ENCODE results near the gene WBP11. TPM values are rescaled to one million over a fixed set of nuclear protein-coding genes. Genes with fewer than 3 reads are reported as not detected.
"Not testable (repeated sequence)": the region's sequence is repeated elsewhere in the genome, so short reads cannot be mapped to it uniquely, and the experiment has no call there.

Gene WBP11
- total RNA-seq, 1 donor from 2014 or later = 117 TPM

- peaks cover 28% of the 10 kb centered on the region for H3K36me3 Mint-ChIP-seq (ENCODE audit: insufficient read depth)
- H3K27me3 Mint-ChIP-seq = no peaks in the 10 kb centered on the region
- DNase-seq (ENCODE audit: low spot score, unreplicated experiment) = peak; percentile 93
- H3K4me3 Mint-ChIP-seq (ENCODE audit: low read depth) = peak overlapping the region; percentile 96
- TF ChIP-seq CTCF (IDR thresholded peaks at IDR 0.05; ENCODE audit: unreplicated experiment) = peak; percentile 78
- peaks cover 19% of the 10 kb centered on the region for H3K9me3 Mint-ChIP-seq (ENCODE audit: low read depth)
- peak overlapping the region; percentile 98 for H3K27ac Mint-ChIP-seq
- H3K4me1 Mint-ChIP-seq (ENCODE audit: low read depth) = peaks cover 24% of the 10 kb centered on the region
Measured at GRCh38 chr12:14769969-14770495, 33.2 kb downstream of the WBP11 start.

GRCh38 chr12:14769466-14769968, 33.8 kb downstream of the WBP11 start:
- Mint-ChIP-seq H3K4me1 (ENCODE audit: low read depth) (peaks cover 20% of the 10 kb centered on the region), H3K36me3 (ENCODE audit: insufficient read depth) (peaks cover 29% of the 10 kb centered on the region), H3K27me3 (no peaks in the 10 kb centered on the region), H3K27ac (peak overlapping the region; percentile 98), H3K4me3 (ENCODE audit: low read depth) (peak overlapping the region; percentile 96), H3K9me3 (ENCODE audit: low read depth) (peaks cover 19% of the 10 kb centered on the region)
- no peak for TF ChIP-seq CTCF (IDR thresholded peaks at IDR 0.05; ENCODE audit: unreplicated experiment)
- peak; percentile 60 for DNase-seq (ENCODE audit: low spot score, unreplicated experiment)

- DNase-seq (ENCODE audit: low spot score, unreplicated experiment) = no peak
- peaks cover 29% of the 10 kb centered on the region for H3K36me3 Mint-ChIP-seq (ENCODE audit: insufficient read depth)
Measured at GRCh38 chr12:14768823-14769405, 34.4 kb downstream of the WBP11 start.

GRCh38 chr12:14767617-14768016, 35.7 kb downstream of the WBP11 start:
- Mint-ChIP-seq H3K9me3 (ENCODE audit: low read depth) (peaks cover 19% of the 10 kb centered on the region), H3K27me3 (no peaks in the 10 kb centered on the region), H3K36me3 (ENCODE audit: insufficient read depth) (peaks cover 29% of the 10 kb centered on the region), H3K4me1 (ENCODE audit: low read depth) (peaks cover 14% of the 10 kb centered on the region), H3K27ac (no peak overlapping the region), H3K4me3 (ENCODE audit: low read depth) (peak overlapping the region; percentile 7)
- no peak for TF ChIP-seq CTCF (IDR thresholded peaks at IDR 0.05; ENCODE audit: unreplicated experiment)
- no peak for DNase-seq (ENCODE audit: low spot score, unreplicated experiment)

More at GRCh38 chr12:14768823-14769405, 34.4 kb downstream of the WBP11 start:
- peaks cover 19% of the 10 kb centered on the region for H3K9me3 Mint-ChIP-seq (ENCODE audit: low read depth)
- H3K4me3 Mint-ChIP-seq (ENCODE audit: low read depth) = peak overlapping the region; percentile 96
- H3K27ac Mint-ChIP-seq = peak overlapping the region; percentile 98
- H3K4me1 Mint-ChIP-seq (ENCODE audit: low read depth) = peaks cover 15% of the 10 kb centered on the region
- no peaks in the 10 kb centered on the region for H3K27me3 Mint-ChIP-seq
- no peak for TF ChIP-seq CTCF (IDR thresholded peaks at IDR 0.05; ENCODE audit: unreplicated experiment)

- peaks cover 22% of the 10 kb centered on the region for H3K9me3 Mint-ChIP-seq (ENCODE audit: low read depth)
- H3K27me3 Mint-ChIP-seq = no peaks in the 10 kb centered on the region
- peaks cover 34% of the 10 kb centered on the region for H3K36me3 Mint-ChIP-seq (ENCODE audit: insufficient read depth)
- H3K4me1 Mint-ChIP-seq (ENCODE audit: low read depth) = peaks cover 9% of the 10 kb centered on the region
- TF ChIP-seq CTCF (IDR thresholded peaks at IDR 0.05; ENCODE audit: unreplicated experiment) = no peak
- DNase-seq (ENCODE audit: low spot score, unreplicated experiment) = no peak
- H3K4me3 Mint-ChIP-seq (ENCODE audit: low read depth) = peak overlapping the region; percentile 14
- H3K27ac Mint-ChIP-seq = no peak overlapping the region
Measured at GRCh38 chr12:14766649-14767215, 36.5 kb downstream of the WBP11 start.

- H3K27ac Mint-ChIP-seq; DNase-seq (ENCODE audit: low spot score, unreplicated experiment); H3K4me3 Mint-ChIP-seq (ENCODE audit: low read depth); H3K27me3 Mint-ChIP-seq; H3K4me1 Mint-ChIP-seq (ENCODE audit: low read depth): not testable (repeated sequence)
- Mint-ChIP-seq H3K36me3 (ENCODE audit: insufficient read depth) (peaks cover 40% of the 10 kb centered on the region), H3K9me3 (ENCODE audit: low read depth) (peaks cover 28% of the 10 kb centered on the region)
Measured at GRCh38 chr12:14766020-14766419, 37.3 kb downstream of the WBP11 start.
